ENCODE results near the gene RIMBP3C. TPM values are rescaled to one million over a fixed set of nuclear protein-coding genes. Genes with fewer than 3 reads are reported as not detected.

The RIMBP3C gene
- total and polyA plus RNA-seq, 2 experiments from 2014 or later: 1.1 TPM; not detected in 1

DNA sequence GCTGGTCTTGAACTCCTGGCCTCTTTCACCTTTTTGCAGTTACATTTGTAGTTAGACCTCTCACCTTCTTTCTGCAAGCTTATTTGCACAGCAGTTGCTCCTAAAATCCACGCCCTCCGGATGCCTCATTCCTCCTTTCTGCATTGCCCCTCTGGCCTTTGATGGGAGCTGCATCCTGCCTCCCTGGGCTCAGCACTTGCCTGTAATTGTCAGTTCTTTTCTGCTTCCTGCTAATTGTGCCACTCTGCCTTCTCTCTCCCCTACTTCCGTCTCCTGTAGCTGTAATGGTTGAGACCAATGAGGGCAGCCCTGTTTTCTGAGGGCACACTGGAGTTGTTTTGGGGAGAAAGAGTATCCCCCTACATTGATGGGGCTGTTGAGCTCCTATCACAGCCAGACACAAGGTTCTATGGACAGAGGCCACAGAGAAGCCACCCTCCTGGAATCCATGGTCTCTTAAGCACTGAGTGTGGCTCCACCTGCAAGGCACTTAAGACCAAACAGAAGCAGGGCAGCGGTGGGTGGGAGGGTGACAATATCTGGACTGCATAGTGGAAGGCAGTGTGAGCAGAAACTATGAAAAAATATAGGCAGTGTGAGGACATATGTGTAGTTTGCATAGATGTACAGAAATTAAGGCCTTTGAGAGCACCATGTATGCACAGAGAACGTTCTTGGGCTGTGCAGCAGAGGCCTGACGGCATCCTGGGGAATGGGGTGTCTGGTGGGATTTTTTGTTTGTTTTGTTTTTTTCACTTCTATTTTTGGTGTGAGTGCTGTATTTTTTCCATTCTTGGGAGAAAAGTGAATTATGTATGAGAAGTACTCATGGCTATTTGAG is 48.0 kb upstream of the RIMBP3C start (continued):
- TF ChIP-seq, protein P1, sequence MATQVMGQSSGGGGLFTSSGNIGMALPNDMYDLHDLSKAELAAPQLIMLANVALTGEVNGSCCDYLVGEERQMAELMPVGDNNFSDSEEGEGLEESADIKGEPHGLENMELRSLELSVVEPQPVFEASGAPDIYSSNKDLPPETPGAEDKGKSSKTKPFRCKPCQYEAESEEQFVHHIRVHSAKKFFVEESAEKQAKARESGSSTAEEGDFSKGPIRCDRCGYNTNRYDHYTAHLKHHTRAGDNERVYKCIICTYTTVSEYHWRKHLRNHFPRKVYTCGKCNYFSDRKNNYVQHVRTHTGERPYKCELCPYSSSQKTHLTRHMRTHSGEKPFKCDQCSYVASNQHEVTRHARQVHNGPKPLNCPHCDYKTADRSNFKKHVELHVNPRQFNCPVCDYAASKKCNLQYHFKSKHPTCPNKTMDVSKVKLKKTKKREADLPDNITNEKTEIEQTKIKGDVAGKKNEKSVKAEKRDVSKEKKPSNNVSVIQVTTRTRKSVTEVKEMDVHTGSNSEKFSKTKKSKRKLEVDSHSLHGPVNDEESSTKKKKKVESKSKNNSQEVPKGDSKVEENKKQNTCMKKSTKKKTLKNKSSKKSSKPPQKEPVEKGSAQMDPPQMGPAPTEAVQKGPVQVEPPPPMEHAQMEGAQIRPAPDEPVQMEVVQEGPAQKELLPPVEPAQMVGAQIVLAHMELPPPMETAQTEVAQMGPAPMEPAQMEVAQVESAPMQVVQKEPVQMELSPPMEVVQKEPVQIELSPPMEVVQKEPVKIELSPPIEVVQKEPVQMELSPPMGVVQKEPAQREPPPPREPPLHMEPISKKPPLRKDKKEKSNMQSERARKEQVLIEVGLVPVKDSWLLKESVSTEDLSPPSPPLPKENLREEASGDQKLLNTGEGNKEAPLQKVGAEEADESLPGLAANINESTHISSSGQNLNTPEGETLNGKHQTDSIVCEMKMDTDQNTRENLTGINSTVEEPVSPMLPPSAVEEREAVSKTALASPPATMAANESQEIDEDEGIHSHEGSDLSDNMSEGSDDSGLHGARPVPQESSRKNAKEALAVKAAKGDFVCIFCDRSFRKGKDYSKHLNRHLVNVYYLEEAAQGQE (IDR thresholded peaks at IDR 0.05; ENCODE audit: unreplicated experiment): no peak
- TF ChIP-seq EZH2phosphoT487 (IDR thresholded peaks at IDR 0.05; ENCODE audit: unreplicated experiment): no peak
- TF ChIP-seq JUNB (IDR thresholded peaks at IDR 0.05; ENCODE audit: unreplicated experiment): no peak
- no peak for TF ChIP-seq POLR2AphosphoS5 (IDR thresholded peaks at IDR 0.05; ENCODE audit: low read depth)
- no peak for TF ChIP-seq NANOG (IDR thresholded peaks at IDR 0.05; ENCODE audit: borderline replicate concordance)
- TF ChIP-seq CTCF (conservative IDR thresholded peaks at IDR 0.05; ENCODE audit: low read depth in 2 of 2): no peak
- no peak for TF ChIP-seq ZNF114 (CRISPR knock-in tag; IDR thresholded peaks at IDR 0.05)

DNA sequence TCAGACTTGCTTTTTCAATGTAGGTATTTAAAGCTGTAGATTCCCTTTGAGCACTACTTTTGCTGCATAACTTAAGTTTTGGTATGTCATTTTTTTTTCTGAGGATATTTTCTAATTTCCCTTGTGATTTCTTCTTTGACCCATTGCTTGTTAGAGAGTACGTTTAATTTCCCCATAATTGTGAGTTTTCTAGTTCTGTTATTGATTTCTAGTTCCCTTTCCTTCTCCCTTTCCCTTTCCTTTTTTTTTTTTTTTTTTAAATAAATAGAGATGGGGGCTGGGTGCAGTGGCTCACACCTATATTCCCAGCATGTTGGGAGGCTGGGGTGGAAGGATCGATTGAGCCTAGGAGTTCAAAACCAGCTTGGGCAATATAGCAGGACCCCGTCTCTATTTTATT is 47.0 kb upstream of the RIMBP3C start:
- H3K27ac Mint-ChIP-seq: no peak overlapping the region
- Histone ChIP-seq H3K4me3 (no peak overlapping the region), H3K9me2 (ENCODE audit: insufficient read depth) (no peaks in the 10 kb centered on the region), H3K36me3 (ENCODE audit: insufficient read depth) (peaks cover 16% of the 10 kb centered on the region), H4K20me1 (replicated peaks; ENCODE audit: insufficient read depth) (peaks cover 80% of the 10 kb centered on the region), H3K4me2 (no peak overlapping the region), H3K4me1 (ENCODE audit: insufficient read depth) (no peaks in the 10 kb centered on the region), H3F3A (replicated peaks; ENCODE audit: low read depth) (peaks cover 3% of the 10 kb centered on the region; the same call in 1 of the 2 replicates), H3K79me2 (replicated peaks; ENCODE audit: insufficient read depth) (peaks cover 100% of the 10 kb centered on the region), H3K27me3 (ENCODE audit: insufficient read depth) (no peaks in the 10 kb centered on the region), H2AFZ (no peak overlapping the region), H3K27ac (ENCODE audit: low read depth) (no peak overlapping the region)
- peaks cover 49% of the 10 kb centered on the region for H3K36me3 Mint-ChIP-seq (ENCODE audit: low read depth)
- ATAC-seq (no peak), DNase-seq (ENCODE audit: low spot score) (no peak)
- no peaks in the 10 kb centered on the region; the same call in 2 of the 3 replicates for H3K9me3 Mint-ChIP-seq
- no peak overlapping the region for H3K4me3 Mint-ChIP-seq
- H3K4me1 Mint-ChIP-seq: peaks cover 13% of the 10 kb centered on the region
- H3K27me3 Mint-ChIP-seq (ENCODE audit: insufficient read depth, low read depth, poor library complexity): peaks cover under 1% of the 10 kb centered on the region
- TF ChIP-seq, protein P2, sequence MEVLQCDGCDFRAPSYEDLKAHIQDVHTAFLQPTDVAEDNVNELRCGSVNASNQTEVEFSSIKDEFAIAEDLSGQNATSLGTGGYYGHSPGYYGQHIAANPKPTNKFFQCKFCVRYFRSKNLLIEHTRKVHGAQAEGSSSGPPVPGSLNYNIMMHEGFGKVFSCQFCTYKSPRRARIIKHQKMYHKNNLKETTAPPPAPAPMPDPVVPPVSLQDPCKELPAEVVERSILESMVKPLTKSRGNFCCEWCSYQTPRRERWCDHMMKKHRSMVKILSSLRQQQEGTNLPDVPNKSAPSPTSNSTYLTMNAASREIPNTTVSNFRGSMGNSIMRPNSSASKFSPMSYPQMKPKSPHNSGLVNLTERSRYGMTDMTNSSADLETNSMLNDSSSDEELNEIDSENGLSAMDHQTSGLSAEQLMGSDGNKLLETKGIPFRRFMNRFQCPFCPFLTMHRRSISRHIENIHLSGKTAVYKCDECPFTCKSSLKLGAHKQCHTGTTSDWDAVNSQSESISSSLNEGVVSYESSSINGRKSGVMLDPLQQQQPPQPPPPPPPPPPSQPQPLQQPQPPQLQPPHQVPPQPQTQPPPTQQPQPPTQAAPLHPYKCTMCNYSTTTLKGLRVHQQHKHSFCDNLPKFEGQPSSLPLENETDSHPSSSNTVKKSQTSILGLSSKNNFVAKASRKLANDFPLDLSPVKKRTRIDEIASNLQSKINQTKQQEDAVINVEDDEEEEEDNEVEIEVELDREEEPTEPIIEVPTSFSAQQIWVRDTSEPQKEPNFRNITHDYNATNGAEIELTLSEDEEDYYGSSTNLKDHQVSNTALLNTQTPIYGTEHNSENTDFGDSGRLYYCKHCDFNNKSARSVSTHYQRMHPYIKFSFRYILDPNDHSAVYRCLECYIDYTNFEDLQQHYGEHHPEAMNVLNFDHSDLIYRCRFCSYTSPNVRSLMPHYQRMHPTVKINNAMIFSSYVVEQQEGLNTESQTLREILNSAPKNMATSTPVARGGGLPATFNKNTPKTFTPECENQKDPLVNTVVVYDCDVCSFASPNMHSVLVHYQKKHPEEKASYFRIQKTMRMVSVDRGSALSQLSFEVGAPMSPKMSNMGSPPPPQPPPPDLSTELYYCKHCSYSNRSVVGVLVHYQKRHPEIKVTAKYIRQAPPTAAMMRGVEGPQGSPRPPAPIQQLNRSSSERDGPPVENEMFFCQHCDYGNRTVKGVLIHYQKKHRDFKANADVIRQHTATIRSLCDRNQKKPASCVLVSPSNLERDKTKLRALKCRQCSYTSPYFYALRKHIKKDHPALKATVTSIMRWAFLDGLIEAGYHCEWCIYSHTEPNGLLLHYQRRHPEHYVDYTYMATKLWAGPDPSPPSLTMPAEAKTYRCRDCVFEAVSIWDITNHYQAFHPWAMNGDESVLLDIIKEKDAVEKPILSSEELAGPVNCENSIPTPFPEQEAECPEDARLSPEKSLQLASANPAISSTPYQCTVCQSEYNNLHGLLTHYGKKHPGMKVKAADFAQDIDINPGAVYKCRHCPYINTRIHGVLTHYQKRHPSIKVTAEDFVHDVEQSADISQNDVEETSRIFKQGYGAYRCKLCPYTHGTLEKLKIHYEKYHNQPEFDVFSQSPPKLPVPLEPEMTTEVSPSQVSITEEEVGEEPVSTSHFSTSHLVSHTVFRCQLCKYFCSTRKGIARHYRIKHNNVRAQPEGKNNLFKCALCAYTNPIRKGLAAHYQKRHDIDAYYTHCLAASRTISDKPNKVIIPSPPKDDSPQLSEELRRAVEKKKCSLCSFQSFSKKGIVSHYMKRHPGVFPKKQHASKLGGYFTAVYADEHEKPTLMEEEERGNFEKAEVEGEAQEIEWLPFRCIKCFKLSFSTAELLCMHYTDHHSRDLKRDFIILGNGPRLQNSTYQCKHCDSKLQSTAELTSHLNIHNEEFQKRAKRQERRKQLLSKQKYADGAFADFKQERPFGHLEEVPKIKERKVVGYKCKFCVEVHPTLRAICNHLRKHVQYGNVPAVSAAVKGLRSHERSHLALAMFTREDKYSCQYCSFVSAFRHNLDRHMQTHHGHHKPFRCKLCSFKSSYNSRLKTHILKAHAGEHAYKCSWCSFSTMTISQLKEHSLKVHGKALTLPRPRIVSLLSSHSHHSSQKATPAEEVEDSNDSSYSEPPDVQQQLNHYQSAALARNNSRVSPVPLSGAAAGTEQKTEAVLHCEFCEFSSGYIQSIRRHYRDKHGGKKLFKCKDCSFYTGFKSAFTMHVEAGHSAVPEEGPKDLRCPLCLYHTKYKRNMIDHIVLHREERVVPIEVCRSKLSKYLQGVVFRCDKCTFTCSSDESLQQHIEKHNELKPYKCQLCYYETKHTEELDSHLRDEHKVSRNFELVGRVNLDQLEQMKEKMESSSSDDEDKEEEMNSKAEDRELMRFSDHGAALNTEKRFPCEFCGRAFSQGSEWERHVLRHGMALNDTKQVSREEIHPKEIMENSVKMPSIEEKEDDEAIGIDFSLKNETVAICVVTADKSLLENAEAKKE (CRISPR knock-in tag; IDR thresholded peaks at IDR 0.05): no peak
- TF ChIP-seq CREB1 (CRISPR knock-in tag; IDR thresholded peaks at IDR 0.05; ENCODE audit: low read depth) (no peak), EZH2phosphoT487 (IDR thresholded peaks at IDR 0.05; ENCODE audit: unreplicated experiment) (no peak), EZH2 (IDR thresholded peaks at IDR 0.05; ENCODE audit: low read depth, unreplicated experiment) (no peak), ZNF331 (CRISPR knock-in tag; IDR thresholded peaks at IDR 0.05; ENCODE audit: low read depth) (no peak), STAT1 (IDR thresholded peaks at IDR 0.05; ENCODE audit: unreplicated experiment) (no peak)

Measured in GM23338 (cell line).